H1 (cell line): ENCODE data around the gene SPRR3. TPM values are rescaled to one million over a fixed set of nuclear protein-coding genes. Genes with fewer than 3 reads are reported as not detected.

Experiments
- CTCF ChIA-PET: fragments of 300-600 bp; sonication (Branson Sonifier 250); formaldehyde crosslinking; loops from one replicate; lab custom pipeline; 2021; ENCODE audit not compliant: partially characterized antibody; lab: Charles Lee
- POLR2A ChIA-PET: fragments of 300-600 bp; sonication (Branson Sonifier 250); formaldehyde crosslinking; loops from one replicate; lab custom pipeline; 2021; ENCODE audit warnings: inconsistent platforms; ENCODE audit not compliant: partially characterized antibody; lab: Charles Lee
- DNase-seq, 2 experiments: peaks; one replicate each; pipeline versions ENCODE4 v3.0.0 to v3.0.0-alpha.2; 2010 to 2022; ENCODE audit warnings: low spot score in 2 of 2, low read depth in 1 of 2, mixed read lengths in 1 of 2
- FAIRE-seq: peaks from 2 replicates; lab custom pipeline; 2011; peaks lifted over from hg19 to GRCh38; lab: Jason Lieb, UNC
- H2AFZ ChIP-seq: 2 replicates; pipeline ENCODE4 v1.8.1; 2012; ENCODE audit warnings: low read length, inconsistent platforms
- H2AK5ac ChIP-seq: 2 replicates; pipeline ENCODE4 v1.6.1; 2013; ENCODE audit warnings: low read depth, low read length
- H2BK120ac ChIP-seq: replicated peaks from 2 replicates; pipeline ENCODE3; 2013; ENCODE audit warnings: low read depth, low read length, inconsistent platforms
- H2BK12ac ChIP-seq: 2 replicates; pipeline ENCODE4 v1.6.1; 2013; ENCODE audit warnings: low read depth, low read length
- H2BK15ac ChIP-seq: 2 replicates; pipeline ENCODE4 v1.6.1; 2013; ENCODE audit warnings: low read length
- H2BK20ac ChIP-seq: 2 replicates; pipeline ENCODE4 v1.6.1; 2013; ENCODE audit warnings: low read length
- H2BK5ac ChIP-seq: 2 replicates; pipeline ENCODE4 v1.6.1; 2013; ENCODE audit warnings: low read depth, low read length
- H3K14ac ChIP-seq: 2 replicates; pipeline ENCODE4 v1.6.1; 2013; ENCODE audit warnings: inconsistent platforms; ENCODE audit not compliant: insufficient read length
- H3K18ac ChIP-seq: 2 replicates; pipeline ENCODE4 v1.6.1; 2013; ENCODE audit warnings: low read length; ENCODE audit errors: extremely low read depth
- H3K23ac ChIP-seq: 2 replicates; pipeline ENCODE4 v1.6.1; 2013; ENCODE audit warnings: inconsistent platforms; ENCODE audit not compliant: insufficient read length
- H3K23me2 ChIP-seq: 2 replicates; pipeline ENCODE4 v1.6.1; 2013; ENCODE audit warnings: low read depth, low read length
- H3K27ac ChIP-seq: 2 replicates; pipeline ENCODE4 v1.6.1; 2011; ENCODE audit warnings: low read depth, low read length, inconsistent platforms
- H3K27me3 ChIP-seq, 4 experiments: replicated peaks in 1 of 4; 1 replicate in 1 of 4; 2 replicates in 3 of 4; pipeline versions ENCODE4 v1.6.1 to v1.8.1; 2011 to 2013; ENCODE audit warnings: low read length in 3 of 4, mild to moderate bottlenecking in 3 of 4, inconsistent platforms in 2 of 4, mixed read lengths in 2 of 4, moderate library complexity in 1 of 4; ENCODE audit not compliant: control insufficient read depth in 3 of 4, insufficient read depth in 3 of 4; ENCODE audit errors: extremely low read depth in 1 of 4
- H3K36me3 ChIP-seq, 4 experiments: 2 replicates each; pipeline versions ENCODE4 v1.6.1 to v1.8.1; 2011 to 2013; ENCODE audit warnings: mild to moderate bottlenecking in 4 of 4, low read length in 3 of 4, moderate library complexity in 2 of 4, control low read depth in 1 of 4, inconsistent platforms in 1 of 4; ENCODE audit not compliant: insufficient read depth in 4 of 4, control insufficient read depth in 2 of 4
- H3K4ac ChIP-seq: replicated peaks from 2 replicates; pipeline ENCODE3; 2013; ENCODE audit warnings: low read length, low read depth, mixed read lengths, inconsistent platforms; ENCODE audit not compliant: insufficient read length
- H3K4me1 ChIP-seq, 4 experiments: replicated peaks in 1 of 4; 1 replicate in 1 of 4; 2 replicates in 3 of 4; pipeline versions ENCODE4 v1.6.1 to v1.8.1; 2011 to 2013; ENCODE audit warnings: low read length in 3 of 4, inconsistent platforms in 2 of 4, mixed read lengths in 1 of 4; ENCODE audit not compliant: insufficient read depth in 4 of 4, control insufficient read depth in 3 of 4
- H3K4me2 ChIP-seq, 2 experiments: 2 replicates each; pipeline versions ENCODE4 v1.6.1 to v1.8.1; 2011 to 2013; ENCODE audit warnings: low read depth in 2 of 2, low read length in 2 of 2, control low read depth in 1 of 2, inconsistent platforms in 1 of 2, mild to moderate bottlenecking in 1 of 2; ENCODE audit not compliant: insufficient read depth in 1 of 2
- H3K4me3 ChIP-seq, 4 experiments: fragments of 200-600, 300-600 bp in 1 of 4; sonication (generic), shearing (Covaris generic), sonication (Bioruptor Twin) in 1 of 4; 2 replicates each; pipeline versions ENCODE4 v1.5.1 to v1.8.1; 2011 to 2016; ENCODE audit warnings: low read length in 4 of 4, low read depth in 3 of 4, control low read depth in 2 of 4, inconsistent platforms in 2 of 4, mild to moderate bottlenecking in 2 of 4, mixed read lengths in 1 of 4, moderate library complexity in 1 of 4; ENCODE audit not compliant: insufficient read depth in 2 of 4; ENCODE audit errors: extremely low read depth in 1 of 4
- H3K56ac ChIP-seq: replicated peaks from 2 replicates; pipeline ENCODE3; 2013; ENCODE audit warnings: low read depth, mild to moderate bottlenecking, mixed read lengths, low read length, inconsistent platforms; ENCODE audit not compliant: insufficient read length
- H3K79me1 ChIP-seq: 2 replicates; pipeline ENCODE4 v1.6.1; 2013; ENCODE audit warnings: low read depth, low read length, control low read depth
- H3K79me2 ChIP-seq, 2 experiments: 2 replicates each; pipeline versions ENCODE4 v1.6.1 to v1.8.1; 2012 to 2013; ENCODE audit warnings: low read length in 2 of 2, mild to moderate bottlenecking in 2 of 2, inconsistent platforms in 1 of 2; ENCODE audit not compliant: insufficient read depth in 2 of 2, control insufficient read depth in 1 of 2
- H3K9ac ChIP-seq, 4 experiments: replicated peaks in 1 of 4; 1 replicate in 1 of 4; 2 replicates in 3 of 4; pipeline versions ENCODE4 v1.6.1 to v1.8.1; 2011 to 2013; ENCODE audit warnings: low read depth in 3 of 4, low read length in 3 of 4, control low read depth in 2 of 4, mild to moderate bottlenecking in 2 of 4, moderate library complexity in 2 of 4, inconsistent platforms in 1 of 4; ENCODE audit errors: extremely low read depth in 1 of 4
- H3K9me3 ChIP-seq, 2 experiments: 2 replicates each; pipeline versions ENCODE4 v1.6.1 to v1.8.1; 2012 to 2013; ENCODE audit warnings: mild to moderate bottlenecking in 2 of 2, moderate library complexity in 2 of 2, control low read depth in 1 of 2, inconsistent platforms in 1 of 2, low read depth in 1 of 2, low read length in 1 of 2, mixed read lengths in 1 of 2; ENCODE audit not compliant: insufficient read depth in 2 of 2
- H4K20me1 ChIP-seq, 2 experiments: replicated peaks in 1 of 2; 2 replicates each; pipeline versions ENCODE3 to v1.8.1; 2011 to 2013; ENCODE audit warnings: inconsistent platforms in 2 of 2, low read length in 2 of 2, mild to moderate bottlenecking in 1 of 2; ENCODE audit not compliant: insufficient read depth in 2 of 2, control insufficient read depth in 1 of 2
- H4K5ac ChIP-seq: 2 replicates; pipeline ENCODE4 v1.6.1; 2013; ENCODE audit warnings: low read length, low read depth, mixed read lengths, inconsistent platforms; ENCODE audit not compliant: insufficient read length
- H4K8ac ChIP-seq: 2 replicates; pipeline ENCODE4 v1.8.0; 2013; ENCODE audit warnings: mild to moderate bottlenecking, moderate library complexity, low read length, inconsistent platforms; ENCODE audit not compliant: insufficient read depth; ENCODE audit errors: extremely low read depth
- H4K91ac ChIP-seq: replicated peaks from 2 replicates; pipeline ENCODE3; 2013; ENCODE audit warnings: low read length, mixed read lengths, inconsistent platforms; ENCODE audit not compliant: insufficient read length
- BCL11A ChIP-seq, 2 experiments: IDR thresholded peaks; one replicate each; pipeline ENCODE4 v1.6.1; 2011; ENCODE audit warnings: low read depth in 2 of 2, low read length in 2 of 2, mild to moderate bottlenecking in 2 of 2
- SIN3A ChIP-seq, 2 experiments: IDR thresholded peaks in 1 of 2; conservative IDR thresholded peaks in 1 of 2; 2 replicates each; pipeline ENCODE4 v1.6.1; 2011 to 2012; ENCODE audit warnings: low read length in 2 of 2, improper control_type of control experiment in 1 of 2, low read depth in 1 of 2, mild to moderate bottlenecking in 1 of 2
- USF2 ChIP-seq: IDR thresholded peaks from 2 replicates; pipeline ENCODE4 v1.6.1; 2011; ENCODE audit warnings: low read length, improper control_type of control experiment
- WGBS, 2 experiments: shearing (Covaris generic) in 1 of 2; methylation state at CpG; one replicate each; pipeline versions ENCODE4 v1.1.6 to v1.1.7; 2013 to 2015; ENCODE audit warnings: low lambda C conversion rate in 2 of 2, mixed read lengths in 2 of 2, inconsistent platforms in 1 of 2, low coverage in 1 of 2, missing lambda C conversion rate in 1 of 2; ENCODE audit not compliant: insufficient replicate concordance in 2 of 2, insufficient coverage in 1 of 2, insufficient read length in 1 of 2; ENCODE audit errors: extremely low coverage in 1 of 2, missing lambda C conversion rate in 1 of 2; 5-methylcytosine and 5-hydroxymethylcytosine counted together
- polyA plus RNA-seq, 7 experiments: library from polyadenylated mRNA; depleted of rRNA in 3 of 7; stranded (reverse) in 5 of 7; unstranded in 2 of 7; fragments of >200 nt in 5 of 7; fragments of 200-250 nt in 2 of 7; gene quantifications; 1 replicate in 5 of 7; 2 replicates in 1 of 7; 4 replicates in 1 of 7; pipeline versions ENCODE4 v1.2.1 to v1.2.3, GENCODE V29; 2011 to 2013; ENCODE audit warnings: missing spikeins in 2 of 7, mixed read lengths in 2 of 7
- total RNA-seq: library from RNA; stranded (reverse); fragmentation: NEBNext Ultra II Directional; extraction: Animal tissue kit (Norgen Biotek cat#: 25700); gene quantifications from 2 replicates; pipeline ENCODE4 v1.2.1, GENCODE V29; 2021
- TF ChIP-seq, protein P1 (sequence below), 3 experiments: IDR thresholded peaks; 1 replicate in 2 of 3; 2 replicates in 1 of 3; pipeline versions ENCODE4 v1.5.1 to v1.6.1; 2011; ENCODE audit warnings: low read length in 3 of 3, mild to moderate bottlenecking in 3 of 3, inconsistent platforms in 2 of 3, low read depth in 1 of 3, moderate library complexity in 1 of 3; ENCODE audit not compliant: insufficient read depth in 1 of 3; ENCODE audit errors: control extremely low read depth in 1 of 3

The SPRR3 gene
- total and polyA plus RNA-seq, 2 of the 8 experiments (the other 6 are each of a cell fraction or from before 2014, with no cell fraction given): not detected

DNA sequence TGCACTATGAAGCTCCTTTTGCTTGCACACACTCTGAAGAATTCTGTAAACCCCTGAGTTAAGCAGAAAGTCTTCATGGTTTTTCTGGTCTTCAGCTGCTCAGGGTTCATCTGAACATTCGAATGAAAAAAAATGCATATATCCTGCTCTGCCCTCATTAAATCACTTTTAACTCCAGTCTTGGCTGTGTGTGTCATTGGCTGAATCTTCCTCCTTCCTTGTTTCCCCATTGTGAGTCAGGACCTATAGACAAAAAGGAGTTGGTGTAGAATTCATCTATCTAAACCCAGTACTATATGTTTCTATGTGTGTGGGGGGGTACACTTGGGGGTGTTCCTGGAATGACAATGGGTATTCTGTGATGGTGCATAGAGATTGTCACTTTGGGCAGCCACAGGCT, 22.9 kb downstream of the SPRR3 start:
- no peak overlapping the region for H3K4me3 ChIP-seq
- H3K27me3 ChIP-seq: no peaks in the 10 kb centered on the region; a peak in 1 of 7 replicates
- no peak overlapping the region for H3K9ac ChIP-seq
- no peak overlapping the region for H2BK120ac ChIP-seq
- H2AFZ ChIP-seq: no peak overlapping the region
- H3K18ac ChIP-seq: no peak overlapping the region
- H4K5ac ChIP-seq: no peak overlapping the region
- H3K14ac ChIP-seq: no peak overlapping the region
- H2BK12ac ChIP-seq: no peak overlapping the region
- TF ChIP-seq USF2 (no peak), BCL11A (IDR thresholded peaks at IDR 0.05; ENCODE audit: low read depth in 2 of 2, low read length in 2 of 2) (no peak), SIN3A (conservative IDR thresholded peaks at IDR 0.05 in 1 of 2, IDR thresholded peaks at IDR 0.05 in 1 of 2; ENCODE audit: low read depth in 1 of 2, low read length in 2 of 2) (no peak)
- TF ChIP-seq, protein P1, sequence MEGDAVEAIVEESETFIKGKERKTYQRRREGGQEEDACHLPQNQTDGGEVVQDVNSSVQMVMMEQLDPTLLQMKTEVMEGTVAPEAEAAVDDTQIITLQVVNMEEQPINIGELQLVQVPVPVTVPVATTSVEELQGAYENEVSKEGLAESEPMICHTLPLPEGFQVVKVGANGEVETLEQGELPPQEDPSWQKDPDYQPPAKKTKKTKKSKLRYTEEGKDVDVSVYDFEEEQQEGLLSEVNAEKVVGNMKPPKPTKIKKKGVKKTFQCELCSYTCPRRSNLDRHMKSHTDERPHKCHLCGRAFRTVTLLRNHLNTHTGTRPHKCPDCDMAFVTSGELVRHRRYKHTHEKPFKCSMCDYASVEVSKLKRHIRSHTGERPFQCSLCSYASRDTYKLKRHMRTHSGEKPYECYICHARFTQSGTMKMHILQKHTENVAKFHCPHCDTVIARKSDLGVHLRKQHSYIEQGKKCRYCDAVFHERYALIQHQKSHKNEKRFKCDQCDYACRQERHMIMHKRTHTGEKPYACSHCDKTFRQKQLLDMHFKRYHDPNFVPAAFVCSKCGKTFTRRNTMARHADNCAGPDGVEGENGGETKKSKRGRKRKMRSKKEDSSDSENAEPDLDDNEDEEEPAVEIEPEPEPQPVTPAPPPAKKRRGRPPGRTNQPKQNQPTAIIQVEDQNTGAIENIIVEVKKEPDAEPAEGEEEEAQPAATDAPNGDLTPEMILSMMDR (IDR thresholded peaks at IDR 0.05; ENCODE audit: control extremely low read depth in 1 of 3, insufficient read depth in 1 of 3, low read depth in 1 of 3, low read length in 3 of 3): no peak
- no peak overlapping the region for H2BK15ac ChIP-seq
- DNase-seq: no peak
- no peaks in the 10 kb centered on the region for H3K9me3 ChIP-seq
- no peaks in the 10 kb centered on the region for H3K23me2 ChIP-seq
- POLR2A ChIA-PET: no interaction called here
- no peaks in the 10 kb centered on the region for H3K36me3 ChIP-seq
- peaks cover 0 to 5% (median under 1%) of the 10 kb centered on the region in 4 experiments; a peak in 1 of 7 replicates for H3K4me1 ChIP-seq
- no peak overlapping the region for H2AK5ac ChIP-seq
- H3K4ac ChIP-seq: no peak overlapping the region
- CTCF ChIA-PET: interaction anchor here (0.8 kb wide), 1 partner anchor 8 kb away, joined by 4 read pairs; no protein-coding TSS in a partner anchor
- no peak overlapping the region for H3K56ac ChIP-seq
- H3K4me2 ChIP-seq: no peak overlapping the region
- H3K23ac ChIP-seq: no peak overlapping the region
- no peak overlapping the region for H2BK5ac ChIP-seq
- H4K20me1 ChIP-seq: no peaks in the 10 kb centered on the region
- H4K8ac ChIP-seq: no peak overlapping the region
- H3K79me2 ChIP-seq: no peaks in the 10 kb centered on the region
- H3K27ac ChIP-seq: no peak overlapping the region
- H4K91ac ChIP-seq: no peak overlapping the region
- no peak for FAIRE-seq
- H3K79me1 ChIP-seq: no peaks in the 10 kb centered on the region
- H2BK20ac ChIP-seq: no peak overlapping the region
- WGBS, 2 experiments: 100% methylated on average over 1 of the region's 1 CpG; no CpG with 5 or more reads in 1 of the 2 experiments
